ENCODE results near the gene GDI1. TPM values are rescaled to one million over a fixed set of nuclear protein-coding genes. Genes with fewer than 3 reads are reported as not detected.

The GDI1 gene
- total and polyA plus RNA-seq, 9 of the 15 experiments (the other 6 are each of a cell fraction or from before 2014, with no cell fraction given): 0.97 to 82.6 (median 37.5) TPM

DNA sequence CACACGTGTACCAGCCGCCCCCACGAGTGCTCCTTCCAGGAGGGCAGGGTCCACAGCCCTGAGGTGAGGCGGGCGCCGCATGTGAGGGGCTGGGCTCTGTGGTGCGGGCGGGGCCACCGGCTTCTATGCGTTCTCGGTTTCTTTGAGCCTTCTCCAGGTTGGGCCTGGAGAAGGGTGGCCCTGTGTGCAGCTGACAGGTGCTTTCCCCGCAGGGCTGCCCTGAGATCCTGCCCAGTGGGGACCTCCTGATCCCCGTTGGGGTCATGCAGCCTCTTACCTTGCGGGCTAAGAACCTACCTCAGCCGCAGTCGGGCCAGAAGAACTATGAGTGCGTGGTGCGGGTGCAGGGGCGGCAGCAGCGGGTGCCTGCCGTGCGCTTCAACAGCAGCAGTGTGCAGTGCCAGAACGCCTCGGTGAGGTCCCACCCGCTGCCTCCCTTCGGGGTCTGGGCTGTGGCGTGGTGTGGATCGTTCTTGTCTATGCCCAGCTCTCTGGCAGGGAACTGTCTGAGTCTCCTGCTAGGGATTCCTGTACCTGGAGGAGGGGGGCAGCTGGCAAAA, 27.9 kb downstream of the GDI1 start:
- Histone ChIP-seq H3K9ac (ENCODE audit: insufficient read depth in 1 of 2, low read depth in 2 of 2, low read length in 2 of 2) (no peak overlapping the region), H2AFZ (ENCODE audit: low read depth, low read length) (no peak overlapping the region), H3K27ac (ENCODE audit: extremely low read depth, low read depth, low read length) (no peak overlapping the region), H3K79me2 (ENCODE audit: control insufficient read depth, insufficient read depth, low read length) (peaks cover 13% of the 10 kb centered on the region; the same call in 2 of the 3 replicates), H3K4me2 (ENCODE audit: insufficient read depth, low read length) (no peak overlapping the region), H4K20me1 (replicated peaks; ENCODE audit: control insufficient read depth, insufficient read depth, low read length) (no peaks in the 10 kb centered on the region), H3K27me3 (ENCODE audit: control insufficient read depth in 2 of 2, insufficient read depth in 2 of 2, low read length in 2 of 2) (no peaks in the 10 kb centered on the region), H3K9me1 (ENCODE audit: control insufficient read depth, insufficient read depth, low read length) (no peaks in the 10 kb centered on the region), H3K9me3 (replicated peaks; ENCODE audit: control insufficient read depth, insufficient read depth, low read depth, low read length) (no peaks in the 10 kb centered on the region), H3K36me3 (ENCODE audit: control insufficient read depth, insufficient read depth, low read length) (peaks cover 87% of the 10 kb centered on the region; the same call in 2 of the 3 replicates), H3K4me3 (no peak overlapping the region), H3K4me1 (replicated peaks in 1 of 2; ENCODE audit: control insufficient read depth in 2 of 2, insufficient read depth in 2 of 2, low read length in 2 of 2) (peaks cover 0 to 29% of the 10 kb centered on the region in 2 experiments; a peak in 2 of 5 replicates)
- FAIRE-seq (no peak), ATAC-seq (no peak), DNase-seq (ENCODE audit: extremely low read depth in 1 of 4, low spot score in 3 of 4) (no peak)
- in situ Hi-C loops (cut with MboI): no loop called here
- no TSS peak for BruUV-seq (replicated peaks)
- TF ChIP-seq MAFK (IDR thresholded peaks at IDR 0.05; ENCODE audit: low read length) (no peak), PCBP1 (IDR thresholded peaks at IDR 0.05; ENCODE audit: low read depth, low read length, poor library complexity, severe bottlenecking) (no peak)
- WGBS (ENCODE audit: insufficient coverage, low coverage, missing lambda C conversion rate): 98% methylated on average over 7 of the region's 28 CpGs
- ChIA-PET POLR2A (interaction anchor here (1.2 to 2.0 kb wide), 3 partner anchors 9 to 12 kb away, joined by 3 to 6 read pairs (median 5); no protein-coding TSS in a partner anchor), CTCF (ENCODE audit: low intra/inter-chr PET ratio) (no interaction called here)
- intact Hi-C loops (cut with micrococcal nuclease): no loop called here

DNA sequence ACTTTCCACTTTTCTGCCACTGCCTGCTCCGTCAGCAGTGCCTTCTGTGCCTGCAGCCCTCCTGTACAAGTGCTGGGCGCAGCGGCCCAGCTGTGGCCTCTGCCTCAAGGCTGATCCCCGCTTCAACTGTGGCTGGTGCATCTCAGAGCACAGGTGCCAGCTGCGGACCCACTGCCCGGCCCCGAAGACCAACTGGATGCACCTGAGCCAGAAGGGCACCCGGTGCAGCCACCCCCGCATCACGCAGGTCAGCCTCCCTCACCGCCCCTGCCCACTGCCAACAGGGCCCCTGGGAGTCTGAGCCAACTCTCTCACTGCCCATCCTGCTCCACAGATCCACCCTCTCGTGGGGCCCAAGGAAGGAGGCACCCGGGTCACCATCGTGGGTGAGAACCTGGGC, 28.6 kb downstream of the GDI1 start:
- in situ Hi-C loops (cut with MboI) (no loop called here), intact Hi-C loops (cut with micrococcal nuclease) (no loop called here)
- no peak for DNase-seq (ENCODE audit: extremely low read depth in 1 of 4, low spot score in 3 of 4)
- H4K20me1 ChIP-seq (replicated peaks; ENCODE audit: control insufficient read depth, insufficient read depth, low read length): no peaks in the 10 kb centered on the region
- no peak overlapping the region for H2AFZ ChIP-seq (ENCODE audit: low read depth, low read length)
- CTCF ChIA-PET (ENCODE audit: low intra/inter-chr PET ratio): no interaction called here
- no peak overlapping the region for H3K9ac ChIP-seq (ENCODE audit: insufficient read depth in 1 of 2, low read depth in 2 of 2, low read length in 2 of 2)
- WGBS (ENCODE audit: insufficient coverage, low coverage, missing lambda C conversion rate): 100% methylated on average over 5 of the region's 14 CpGs
- H3K36me3 ChIP-seq (ENCODE audit: control insufficient read depth, insufficient read depth, low read length): peaks cover 88% of the 10 kb centered on the region; the same call in 2 of the 3 replicates
- no peaks in the 10 kb centered on the region for H3K27me3 ChIP-seq (ENCODE audit: control insufficient read depth in 2 of 2, insufficient read depth in 2 of 2, low read length in 2 of 2)
- no peaks in the 10 kb centered on the region for H3K9me3 ChIP-seq (replicated peaks; ENCODE audit: control insufficient read depth, insufficient read depth, low read depth, low read length)
- H3K4me2 ChIP-seq (ENCODE audit: insufficient read depth, low read length): no peak overlapping the region
- POLR2A ChIA-PET: interaction anchor here (0.9 to 2.0 kb wide), 3 partner anchors 8 to 12 kb away, joined by 4 to 6 read pairs (median 5); no protein-coding TSS in a partner anchor
- H3K4me3 ChIP-seq: no peak overlapping the region
- peaks cover 5% of the 10 kb centered on the region; the same call in 2 of the 3 replicates for H3K79me2 ChIP-seq (ENCODE audit: control insufficient read depth, insufficient read depth, low read length)
- BruUV-seq (replicated peaks): no TSS peak
- no peak for FAIRE-seq
- peaks cover 0 to 22% of the 10 kb centered on the region in 2 experiments; a peak in 2 of 5 replicates for H3K4me1 ChIP-seq (replicated peaks in 1 of 2; ENCODE audit: control insufficient read depth in 2 of 2, insufficient read depth in 2 of 2, low read length in 2 of 2)
- H3K27ac ChIP-seq (ENCODE audit: extremely low read depth, low read depth, low read length): no peak overlapping the region
- H3K9me1 ChIP-seq (ENCODE audit: control insufficient read depth, insufficient read depth, low read length): no peaks in the 10 kb centered on the region
- no peak for ATAC-seq
- TF ChIP-seq CCAR2 (IDR thresholded peaks at IDR 0.05; ENCODE audit: low read depth, low read length): no peak
- no peak for TF ChIP-seq MCM3 (IDR thresholded peaks at IDR 0.05)
- TF ChIP-seq MTA3 (IDR thresholded peaks at IDR 0.05; ENCODE audit: borderline replicate concordance): no peak
- no peak for TF ChIP-seq ARID3A (IDR thresholded peaks at IDR 0.05; ENCODE audit: borderline replicate concordance, low read depth, low read length)
- no peak for TF ChIP-seq ZNF668 (CRISPR knock-in tag; IDR thresholded peaks at IDR 0.05)
- no peak for TF ChIP-seq IRF1 (CRISPR knock-in tag; IDR thresholded peaks at IDR 0.05; ENCODE audit: borderline replicate concordance)
- no peak for TF ChIP-seq SNAPC5 (CRISPR knock-in tag; IDR thresholded peaks at IDR 0.05)
- TF ChIP-seq ELF2 (CRISPR knock-in tag; IDR thresholded peaks at IDR 0.05): no peak
- no peak for TF ChIP-seq KHSRP (IDR thresholded peaks at IDR 0.05)
- TF ChIP-seq BRCA1 (IDR thresholded peaks at IDR 0.05): no peak
- TF ChIP-seq BRCA1 (CRISPR knock-in tag; IDR thresholded peaks at IDR 0.05): no peak
- TF ChIP-seq IFI16 (CRISPR knock-in tag; IDR thresholded peaks at IDR 0.05): no peak
